Tibial nerve (tissue), 4 donors: ENCODE results near the gene CLEC2B. TPM values are rescaled to one million over a fixed set of nuclear protein-coding genes. Genes with fewer than 3 reads are reported as not detected.

Experiments used
- DNase-seq, 2 donors: peaks; one replicate each; pipeline ENCODE4 v3.0.0-alpha.2; 2019; ENCODE audit warnings: low spot score in 2 of 2
- H3K27ac ChIP-seq, 4 donors: fragments of 200-600 bp; sonication (generic) in 3 of 4; one replicate each; pipeline ENCODE4 v1.5.1; 2017 to 2019; ENCODE audit warnings: mild to moderate bottlenecking in 1 of 4
- H3K27me3 ChIP-seq, 2 donors: fragments of 200-600 bp; sonication (generic) in 1 of 2; one replicate each; pipeline versions ENCODE4 v1.5.1 to v1.6.0; 2017 to 2019
- H3K36me3 ChIP-seq, 3 donors: fragments of 200-600 bp; sonication (generic); one replicate each; pipeline ENCODE4 v1.5.1; 2018 to 2019
- H3K4me1 ChIP-seq, 4 donors: fragments of 200-600 bp; sonication (generic) in 3 of 4; one replicate each; pipeline ENCODE4 v1.5.1; 2017 to 2019
- H3K4me3 ChIP-seq, 4 donors: fragments of 200-600 bp; sonication (generic) in 3 of 4; one replicate each; pipeline ENCODE4 v1.5.1; 2017 to 2019; ENCODE audit warnings: mild to moderate bottlenecking in 1 of 4, moderate library complexity in 1 of 4
- H3K9me3 ChIP-seq, 4 donors: fragments of 200-600 bp; sonication (generic) in 3 of 4; one replicate each; pipeline ENCODE4 v1.5.1; 2017 to 2019
- CTCF ChIP-seq, 5 experiments: fragments of 200-600 bp in 3 of 5; fragments of 450-650 bp in 2 of 5; sonication (generic) in 3 of 5; IDR thresholded peaks; one replicate each; pipeline ENCODE4 v1.5.1; 2016 to 2019; ENCODE audit warnings: antibody characterized with exemption in 5 of 5, mild to moderate bottlenecking in 3 of 5, moderate library complexity in 2 of 5
- EP300 ChIP-seq, 2 donors: sonication (generic); formaldehyde crosslinking; IDR thresholded peaks; one replicate each; pipeline ENCODE4 v1.6.1; 2017; ENCODE audit warnings: antibody characterized with exemption in 2 of 2, mild to moderate bottlenecking in 1 of 2
- POLR2A ChIP-seq, 2 donors: fragments of 450-650 bp; IDR thresholded peaks; one replicate each; pipeline ENCODE4 v1.6.1; 2017; ENCODE audit warnings: antibody characterized with exemption in 2 of 2, mild to moderate bottlenecking in 2 of 2, moderate library complexity in 2 of 2
- WGBS, 2 donors: methylation state at CpG; one replicate each; pipeline ENCODE4 v1.1.5; 2018; 5-methylcytosine and 5-hydroxymethylcytosine counted together
- total RNA-seq, 4 donors: library from RNA; depleted of rRNA; stranded (reverse); fragments of >200 nt; gene quantifications; one replicate each; pipeline ENCODE4 v1.1.0, GENCODE V29; 2016

Gene CLEC2B
- total RNA-seq, 4 donors from 2014 or later, result 15.3 to 40.4 (median 22.7) TPM

GRCh38 chr12:9806714-9807113, 62.4 kb downstream of the CLEC2B start:
- Histone ChIP-seq H3K9me3 (no peaks in the 10 kb centered on the region), H3K4me1 (no peaks in the 10 kb centered on the region), H3K27ac (no peak overlapping the region), H3K36me3 (no peaks in the 10 kb centered on the region), H3K4me3 (no peak overlapping the region), H3K27me3 (no peaks in the 10 kb centered on the region)
- no peak for TF ChIP-seq CTCF (IDR thresholded peaks at IDR 0.05)
- no peak for TF ChIP-seq POLR2A (IDR thresholded peaks at IDR 0.05)
- no peak for TF ChIP-seq EP300 (IDR thresholded peaks at IDR 0.05)
- 77 to 79% methylated on average over 4 of the region's 4 CpGs for WGBS, 2 donors
- DNase-seq, result no peak

DNA sequence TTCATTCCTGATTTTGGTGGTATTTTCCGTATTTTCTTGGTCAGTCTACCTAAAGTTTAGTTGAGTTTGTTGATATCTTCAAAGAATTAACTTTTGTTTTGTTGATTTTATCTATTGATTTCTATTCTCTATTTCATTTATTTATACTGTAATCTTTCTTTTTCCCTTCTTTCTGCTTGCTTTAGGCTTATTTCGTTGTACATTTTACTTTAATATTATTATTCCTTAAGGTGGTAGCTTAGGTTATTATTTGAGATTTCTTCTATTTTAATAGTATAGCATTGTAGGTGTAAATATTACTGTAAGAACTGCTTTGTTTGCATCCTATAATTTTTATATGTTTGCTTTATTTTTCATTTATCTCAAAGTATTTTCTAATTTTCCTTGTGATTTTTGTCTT, 63.3 kb downstream of the CLEC2B start:
- WGBS, 2 donors, result 92 to 100% methylated on average over 2 of the region's 2 CpGs
- no peak for TF ChIP-seq POLR2A (IDR thresholded peaks at IDR 0.05)
- TF ChIP-seq CTCF (IDR thresholded peaks at IDR 0.05), result no peak
- TF ChIP-seq EP300 (IDR thresholded peaks at IDR 0.05), result no peak

More for the DNA sequence above, 63.3 kb downstream of the CLEC2B start:
- no peak overlapping the region for H3K27ac ChIP-seq
- H3K36me3 ChIP-seq, result no peaks in the 10 kb centered on the region
- H3K4me1 ChIP-seq, result no peaks in the 10 kb centered on the region
- no peaks in the 10 kb centered on the region for H3K9me3 ChIP-seq
- no peak overlapping the region for H3K4me3 ChIP-seq
- no peaks in the 10 kb centered on the region for H3K27me3 ChIP-seq
- DNase-seq, result no peak

Other genes with a start within 250 kb of the CLEC2B start
- gene CLEC2D, start 199.6 kb downstream of the CLEC2B start, total RNA-seq, result 10 to 100 TPM in 3 of 4 donors, 1 to 10 TPM in 1; 9.6 to 19.0 (median 13.2) TPM
- gene CLECL1, start 136.3 kb downstream of the CLEC2B start, total RNA-seq, result not detected
- 10 to 100 TPM in 1 of 4 donors, 1 to 10 TPM in 3; 4.2 to 13.5 (median 7.4) TPM for gene CD69, start 108.5 kb downstream of the CLEC2B start, total RNA-seq
- gene KLRF1, start 41.9 kb downstream of the CLEC2B start, total RNA-seq, result 1 to 10 TPM in 1 of 4 donors, under 1 TPM in 1, not detected in 2; 0.78 to 1.7 TPM
- gene KLRF2, start 12.1 kb upstream of the CLEC2B start, total RNA-seq, result not detected
- not detected for gene CLEC2A, start 63.0 kb upstream of the CLEC2B start, total RNA-seq
- 1 to 10 TPM in 1 of 4 donors, under 1 TPM in 2, not detected in 1; 0.22 to 6.1 (median 0.78) TPM for gene CLEC12A, start 102.1 kb upstream of the CLEC2B start, total RNA-seq
- gene CLEC1B, start 129.8 kb upstream of the CLEC2B start, total RNA-seq, result not detected
- gene CLEC12B, start 141.3 kb upstream of the CLEC2B start, total RNA-seq, result under 1 TPM in 1 of 4 donors, not detected in 3; 0.42 TPM
- gene CLEC9A, start 161.3 kb upstream of the CLEC2B start, total RNA-seq, result under 1 TPM in 1 of 4 donors, not detected in 3; 0.21 TPM
- 10 to 100 TPM in 1 of 4 donors, 1 to 10 TPM in 3; 6.0 to 19.4 (median 8.4) TPM for gene CLEC1A, start 229.6 kb upstream of the CLEC2B start, total RNA-seq